22Rv1 (cell line): Measurements from ENCODE around the gene NDP.

Experiments
- H3K27ac ChIP-seq: fragments of 450-650 bp; 2 replicates; pipeline ENCODE4 v1.5.1; 2017
- ZFX ChIP-seq: fragments of 450-650 bp; IDR thresholded peaks from 2 replicates; pipeline ENCODE4 v1.6.1; 2017; ENCODE audit warnings: antibody characterized with exemption, borderline replicate concordance
- TF ChIP-seq, protein P1 (sequence below): fragments of 450-650 bp; IDR thresholded peaks from 2 replicates; pipeline ENCODE4 v1.5.1; 2017; ENCODE audit warnings: mild to moderate bottlenecking

Gene NDP

DNA sequence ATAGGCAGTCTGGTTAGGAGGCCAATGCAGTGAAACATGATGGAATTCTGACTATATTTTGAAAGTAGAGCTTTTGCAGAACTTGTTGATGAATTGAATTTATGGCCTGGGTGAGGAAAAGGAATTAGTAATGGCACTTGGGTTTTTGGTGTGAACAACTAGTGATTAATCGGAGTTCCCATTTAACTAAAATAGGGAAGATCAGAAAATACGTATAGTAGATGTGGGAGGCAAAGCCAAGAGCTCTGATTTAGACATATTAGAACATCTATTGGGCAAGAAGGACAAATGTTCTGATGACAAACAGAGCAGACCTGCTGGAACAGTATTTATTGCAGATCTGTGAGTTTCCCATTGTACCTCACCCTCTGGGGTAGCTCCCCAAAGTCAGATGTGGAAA lies 12.3 kb upstream of the NDP start:
- no peak for TF ChIP-seq ZFX
- TF ChIP-seq, protein P1, sequence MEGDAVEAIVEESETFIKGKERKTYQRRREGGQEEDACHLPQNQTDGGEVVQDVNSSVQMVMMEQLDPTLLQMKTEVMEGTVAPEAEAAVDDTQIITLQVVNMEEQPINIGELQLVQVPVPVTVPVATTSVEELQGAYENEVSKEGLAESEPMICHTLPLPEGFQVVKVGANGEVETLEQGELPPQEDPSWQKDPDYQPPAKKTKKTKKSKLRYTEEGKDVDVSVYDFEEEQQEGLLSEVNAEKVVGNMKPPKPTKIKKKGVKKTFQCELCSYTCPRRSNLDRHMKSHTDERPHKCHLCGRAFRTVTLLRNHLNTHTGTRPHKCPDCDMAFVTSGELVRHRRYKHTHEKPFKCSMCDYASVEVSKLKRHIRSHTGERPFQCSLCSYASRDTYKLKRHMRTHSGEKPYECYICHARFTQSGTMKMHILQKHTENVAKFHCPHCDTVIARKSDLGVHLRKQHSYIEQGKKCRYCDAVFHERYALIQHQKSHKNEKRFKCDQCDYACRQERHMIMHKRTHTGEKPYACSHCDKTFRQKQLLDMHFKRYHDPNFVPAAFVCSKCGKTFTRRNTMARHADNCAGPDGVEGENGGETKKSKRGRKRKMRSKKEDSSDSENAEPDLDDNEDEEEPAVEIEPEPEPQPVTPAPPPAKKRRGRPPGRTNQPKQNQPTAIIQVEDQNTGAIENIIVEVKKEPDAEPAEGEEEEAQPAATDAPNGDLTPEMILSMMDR, result no peak
- H3K27ac ChIP-seq, result no peak overlapping the region

DNA sequence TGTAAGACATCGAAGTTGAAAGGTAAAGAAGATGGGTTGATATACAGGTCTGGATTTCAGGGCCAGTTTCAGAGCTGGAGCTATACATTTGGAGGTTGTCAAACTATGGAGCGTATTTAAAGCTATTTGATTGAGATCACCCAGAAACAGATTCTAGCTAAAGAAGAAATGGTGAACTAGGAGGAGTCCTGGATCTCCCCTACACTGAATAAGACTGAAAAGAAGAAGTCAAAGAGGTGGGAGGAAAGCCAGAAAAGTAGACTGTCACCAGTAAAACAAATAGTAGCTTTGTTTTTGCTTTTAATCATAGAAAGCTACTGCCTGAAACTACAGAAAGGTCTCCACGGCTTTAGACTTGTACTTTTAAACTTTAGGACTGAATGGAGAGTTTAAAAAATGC lies 5.0 kb upstream of the NDP start:
- TF ChIP-seq, protein P1, result no peak
- TF ChIP-seq ZFX, result no peak
- H3K27ac ChIP-seq, result no peak overlapping the region

DNA sequence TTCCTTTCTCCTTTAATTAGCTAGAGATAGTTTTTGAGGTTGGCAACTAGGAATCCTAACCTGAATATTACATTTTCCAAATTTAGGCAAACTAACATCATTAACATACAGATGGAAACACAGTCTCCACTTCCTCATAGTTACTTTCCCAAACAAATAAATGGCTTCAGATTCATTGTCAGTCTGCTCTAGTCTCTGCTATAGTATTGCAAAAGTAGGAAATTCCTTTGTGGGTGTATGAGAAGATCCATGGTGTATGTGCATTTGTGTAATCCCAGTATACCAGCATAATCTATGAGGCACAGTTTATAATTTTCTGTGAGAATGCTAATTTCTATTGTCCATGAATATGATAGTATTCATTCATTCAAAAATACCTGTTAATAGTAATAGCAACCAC lies 3.0 kb upstream of the NDP start:
- no peak for TF ChIP-seq ZFX
- TF ChIP-seq, protein P1, result no peak
- H3K27ac ChIP-seq, result no peak overlapping the region

DNA sequence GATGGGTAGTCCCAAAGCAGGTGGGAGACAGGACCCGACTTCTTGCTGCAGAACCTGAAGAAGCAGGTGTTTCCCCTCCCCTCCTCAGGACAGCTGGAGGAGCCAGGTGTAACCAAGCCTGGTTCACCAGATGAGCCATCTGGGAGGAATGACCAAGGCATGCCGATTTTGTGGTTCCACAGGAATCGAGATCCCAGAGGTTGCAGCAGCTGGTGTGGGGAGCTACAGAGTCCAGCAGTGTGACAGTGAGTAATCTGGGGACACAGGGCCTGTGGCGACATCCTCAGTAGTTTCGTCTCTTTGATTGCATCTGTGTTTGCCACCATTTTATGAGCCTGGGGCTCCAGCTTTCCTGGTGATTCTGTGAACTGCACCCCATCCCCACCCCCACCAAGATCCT lies 2.6 kb upstream of the NDP start:
- no peak overlapping the region for H3K27ac ChIP-seq
- TF ChIP-seq ZFX, result no peak
- TF ChIP-seq, protein P1, result no peak

DNA sequence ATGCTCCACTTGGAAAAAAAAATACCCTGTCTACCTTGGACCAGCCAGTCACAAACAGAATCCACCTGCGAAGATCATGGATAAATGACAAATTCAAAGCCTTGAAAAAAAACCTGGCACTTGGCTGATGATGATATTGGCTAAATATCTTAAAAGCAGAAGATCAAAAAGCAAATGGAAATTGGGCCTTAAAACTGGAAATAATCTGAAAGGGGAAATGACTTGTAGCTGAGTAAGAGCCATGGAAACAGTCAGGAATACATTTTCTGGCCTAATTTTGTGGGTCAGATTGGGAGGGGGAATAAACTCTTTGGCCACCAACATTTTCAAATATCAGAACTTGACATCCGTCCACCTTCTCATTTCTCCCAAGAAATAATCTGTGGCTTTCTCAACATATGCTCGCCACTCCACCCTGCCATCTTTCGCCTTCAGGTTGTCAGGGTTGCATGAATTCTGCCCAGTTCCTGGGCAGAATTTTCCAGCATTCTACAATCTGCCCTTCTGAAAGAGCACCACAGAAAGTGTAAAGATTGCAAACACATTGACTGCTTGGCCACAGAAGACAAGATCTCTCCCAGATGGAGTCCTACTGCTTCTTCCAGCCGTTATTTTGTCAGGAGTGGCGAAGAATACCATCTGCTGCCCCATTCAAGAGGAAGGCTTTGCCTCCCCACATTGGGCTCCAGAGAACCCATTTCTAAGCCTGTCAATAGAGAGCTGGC lies 1.7 kb upstream of the NDP start:
- H3K27ac ChIP-seq, result no peak overlapping the region
- no peak for TF ChIP-seq ZFX

DNA sequence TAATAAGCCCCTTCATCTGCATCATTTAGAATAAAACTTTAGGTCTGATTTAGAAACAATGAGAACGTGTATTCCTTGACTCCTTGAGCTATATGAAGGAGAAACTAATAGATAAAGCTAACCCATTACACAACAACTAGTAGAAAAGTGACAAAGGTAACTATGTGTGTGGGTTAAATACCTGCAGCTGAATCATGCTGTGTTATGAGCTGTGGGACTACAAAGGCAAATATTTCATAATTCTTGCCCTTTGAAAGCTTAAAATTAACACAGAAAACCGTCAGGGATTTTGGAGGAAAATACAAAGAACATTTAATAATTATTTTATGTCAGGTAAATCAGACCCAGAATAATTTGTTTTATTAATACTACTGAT lies 898 bp upstream of the NDP start:
- no peak overlapping the region for H3K27ac ChIP-seq
- TF ChIP-seq, protein P1, result no peak
- TF ChIP-seq ZFX, result no peak

DNA sequence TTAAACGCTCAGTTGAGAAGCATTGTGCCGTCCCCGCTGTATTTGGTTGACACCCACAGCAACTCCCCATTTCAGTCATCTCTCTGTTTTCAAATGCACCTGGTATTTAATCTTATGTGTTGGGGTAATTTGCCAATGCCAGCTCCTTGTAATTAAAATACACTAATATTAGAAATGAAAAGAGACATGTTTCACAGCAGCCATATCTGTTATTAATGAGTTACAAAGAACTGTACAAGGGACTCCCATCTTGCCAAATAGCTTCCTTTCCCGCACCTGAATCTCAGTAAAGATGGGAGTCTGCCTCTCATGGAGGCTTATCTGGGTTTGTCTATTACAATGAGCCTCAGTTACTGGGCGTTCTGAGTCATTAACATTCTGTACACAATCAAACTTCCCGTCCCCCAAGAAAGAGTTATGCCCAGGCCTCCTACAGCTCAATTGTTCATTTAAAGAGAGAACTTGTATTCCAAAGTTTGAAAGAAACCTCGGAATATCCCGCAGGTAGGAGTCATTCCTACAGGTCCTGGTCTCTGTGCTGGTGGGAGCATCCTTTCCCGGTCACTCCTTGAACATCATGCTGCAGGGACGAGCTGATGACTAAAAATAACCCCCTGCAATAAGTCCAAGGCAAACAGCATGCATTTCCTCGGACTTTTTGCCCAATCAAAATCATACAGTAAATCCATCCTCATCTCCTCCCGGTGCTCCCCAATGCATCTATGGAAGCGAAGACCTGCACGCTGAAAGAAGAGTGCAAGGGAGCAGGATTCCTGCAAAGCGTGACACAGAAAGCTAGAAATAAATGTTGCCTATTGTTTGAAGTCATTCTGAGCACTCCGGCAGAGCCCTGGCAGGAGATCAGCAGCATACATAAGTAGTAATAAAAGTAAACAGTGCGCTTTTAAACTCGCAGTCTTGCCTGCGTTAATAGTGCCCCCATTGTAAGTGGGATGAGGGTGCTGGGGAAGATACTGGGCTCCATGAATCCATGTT lies 926 bp downstream of the NDP start:
- no peak for TF ChIP-seq ZFX
- TF ChIP-seq, protein P1, result no peak
- H3K27ac ChIP-seq, result no peak overlapping the region
